NCI-H2107 (cell line): ENCODE measurements around the gene RAD51.
A peak's percentile ranks its signal among the peaks of the same experiment; 100 is the strongest.

ENCODE experiments used
- DNase-seq: peaks from one replicate; lab custom pipeline; 2025; lab: John Stamatoyannopoulos, UW

RAD51 gene

DNA sequence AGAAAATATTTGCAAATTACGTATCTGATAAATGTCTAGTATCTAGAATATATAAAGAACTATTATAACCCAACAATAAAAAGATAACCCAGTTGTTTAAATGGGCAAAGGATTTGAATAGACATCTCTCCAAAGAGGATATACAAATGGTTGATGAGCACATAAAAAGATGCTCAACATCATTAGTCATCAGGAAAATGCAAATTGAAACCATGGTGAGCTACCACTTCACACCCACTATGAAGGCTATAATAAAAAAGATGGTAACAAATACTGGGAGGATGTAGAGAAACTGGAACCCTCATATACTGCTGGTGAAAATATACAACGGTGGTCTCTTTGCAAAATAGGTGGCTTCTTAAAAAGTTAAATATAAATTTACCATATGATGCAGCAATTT is 28.0 kb downstream of the RAD51 start:
- DNase-seq, result no peak

DNA sequence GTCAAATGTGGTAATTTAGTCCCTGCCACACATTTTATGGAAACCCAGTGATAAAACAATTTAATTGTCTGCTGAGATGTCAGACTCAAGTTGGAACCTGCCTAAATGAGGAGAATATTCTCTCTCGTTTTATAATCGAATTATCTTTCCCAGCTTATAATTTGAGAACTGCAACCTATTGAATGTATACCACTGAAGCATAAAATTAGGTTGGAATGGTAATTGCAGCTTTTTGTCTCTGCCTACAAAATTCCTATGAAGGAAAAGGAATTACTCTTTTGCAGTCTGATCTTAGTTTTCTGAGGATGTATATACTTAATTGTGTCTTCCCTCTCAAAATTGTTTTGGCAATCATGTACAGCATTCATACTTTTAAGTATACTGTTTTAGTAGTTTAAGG is 28.9 kb downstream of the RAD51 start:
- no peak for DNase-seq

GRCh38 chr15:40731034-40731433 is 36.1 kb downstream of the RAD51 start:
- DNase-seq, result no peak

GRCh38 chr15:40736575-40736974 is 41.6 kb downstream of the RAD51 start:
- no peak for DNase-seq

DNA sequence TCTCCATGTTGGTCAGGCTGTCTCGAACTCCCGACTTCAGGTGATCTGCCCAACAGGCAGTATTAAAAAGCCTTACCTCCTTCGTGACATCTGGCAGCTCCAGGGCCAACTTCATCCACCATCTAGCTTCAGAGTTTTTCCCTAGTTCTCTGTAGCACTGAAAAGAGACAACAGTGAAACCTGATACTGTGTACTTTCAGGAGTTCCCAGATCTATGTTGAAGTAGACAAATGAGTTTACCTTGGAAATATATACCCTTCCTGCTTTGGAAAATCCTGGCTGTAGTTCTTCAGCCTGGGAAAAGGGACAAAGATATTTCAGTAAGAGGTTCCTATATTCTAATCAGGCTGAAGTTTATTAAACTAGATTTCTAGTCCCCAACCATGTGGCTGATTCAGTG is 42.1 kb downstream of the RAD51 start:
- no peak for DNase-seq

- no peak for DNase-seq
Measured at GRCh38 chr15:40739047-40739446, 44.1 kb downstream of the RAD51 start.

DNA sequence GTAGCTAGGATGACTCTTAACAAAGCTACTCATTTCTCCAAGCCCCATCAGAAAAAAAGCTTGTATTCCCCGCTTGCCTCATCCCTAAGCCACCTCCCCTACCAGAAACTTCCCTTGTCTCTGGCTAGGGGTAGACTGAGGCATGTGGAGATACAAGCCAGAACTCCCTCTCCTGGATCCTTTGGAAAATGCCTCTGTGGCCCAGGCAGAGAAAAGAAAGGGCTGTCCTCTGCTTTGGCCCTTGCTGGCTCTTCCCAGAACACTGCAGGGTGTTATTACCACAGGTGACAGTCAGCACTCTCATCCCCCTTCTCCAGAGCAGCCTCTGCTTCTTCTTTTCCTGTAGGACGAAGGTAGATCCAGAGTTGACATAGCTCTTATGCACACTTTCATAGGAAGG is 44.9 kb downstream of the RAD51 start:
- DNase-seq, result no peak

DNA sequence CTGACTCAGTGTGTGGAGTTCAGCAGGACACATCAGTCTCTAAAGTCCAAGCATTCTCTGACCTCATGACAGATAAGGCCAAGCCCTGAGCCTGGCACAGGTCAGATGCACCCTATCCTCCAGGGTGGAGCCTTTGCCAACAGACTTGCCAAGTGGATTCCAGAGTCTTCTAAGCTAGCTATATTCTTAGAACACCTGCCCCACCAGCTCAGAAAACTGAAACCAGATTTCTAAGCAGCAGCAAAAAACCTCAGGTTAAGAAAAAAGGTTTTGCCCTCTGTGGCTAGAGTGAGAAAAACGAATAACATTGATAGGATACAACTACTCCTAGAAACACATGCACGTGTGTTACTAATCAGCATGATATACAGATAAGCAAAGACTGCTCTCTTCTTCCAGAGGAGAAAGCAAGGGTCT is 48.5 kb downstream of the RAD51 start:
- DNase-seq, result no peak

DNA sequence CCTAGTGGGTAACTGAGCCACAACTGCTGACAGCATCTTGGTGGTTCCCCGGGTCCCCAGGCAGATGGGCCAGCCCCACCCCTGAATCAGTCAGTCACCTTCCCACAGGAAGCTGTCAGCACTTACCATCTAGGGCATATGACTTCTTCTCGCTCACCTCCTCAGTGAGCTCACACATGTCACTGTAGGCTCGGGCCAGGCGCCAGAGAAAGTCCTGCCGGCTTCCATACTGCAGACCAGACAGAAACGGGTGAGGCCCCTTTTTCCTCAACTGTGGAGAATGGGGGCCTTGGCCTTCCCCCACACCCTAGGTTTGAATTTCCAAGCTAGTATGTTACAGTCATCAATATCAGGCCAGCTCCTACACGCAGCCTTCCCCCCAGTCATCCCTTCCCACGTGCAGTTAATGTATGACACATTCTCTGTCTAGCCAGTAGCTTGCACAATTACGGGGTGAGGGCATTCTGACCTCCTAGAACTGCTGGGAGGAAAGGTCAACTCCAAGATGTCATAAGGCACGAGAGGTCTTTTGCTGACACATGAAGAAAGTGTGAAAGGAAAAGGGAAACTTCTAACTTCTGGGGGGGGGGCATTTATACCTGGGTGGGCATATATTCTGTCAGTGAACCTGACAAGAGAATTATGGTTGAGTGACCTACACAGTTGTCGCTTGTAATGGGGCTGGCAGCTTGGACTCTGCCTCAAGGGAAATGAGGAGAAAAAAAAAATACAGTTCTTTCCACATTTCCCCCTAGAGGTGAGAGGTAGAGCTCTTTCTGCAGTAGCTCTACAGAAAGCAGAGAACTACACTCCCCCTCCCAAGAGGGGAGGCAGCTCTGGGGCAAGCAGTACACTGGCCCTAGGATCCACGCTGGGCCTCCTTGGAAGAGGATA is 49.2 kb downstream of the RAD51 start:
- DNase-seq, result no peak

GRCh38 chr15:40744815-40745152 is 49.8 kb downstream of the RAD51 start:
- no peak for DNase-seq

GRCh38 chr15:40746916-40747418 is 52.0 kb downstream of the RAD51 start:
- no peak for DNase-seq

DNA sequence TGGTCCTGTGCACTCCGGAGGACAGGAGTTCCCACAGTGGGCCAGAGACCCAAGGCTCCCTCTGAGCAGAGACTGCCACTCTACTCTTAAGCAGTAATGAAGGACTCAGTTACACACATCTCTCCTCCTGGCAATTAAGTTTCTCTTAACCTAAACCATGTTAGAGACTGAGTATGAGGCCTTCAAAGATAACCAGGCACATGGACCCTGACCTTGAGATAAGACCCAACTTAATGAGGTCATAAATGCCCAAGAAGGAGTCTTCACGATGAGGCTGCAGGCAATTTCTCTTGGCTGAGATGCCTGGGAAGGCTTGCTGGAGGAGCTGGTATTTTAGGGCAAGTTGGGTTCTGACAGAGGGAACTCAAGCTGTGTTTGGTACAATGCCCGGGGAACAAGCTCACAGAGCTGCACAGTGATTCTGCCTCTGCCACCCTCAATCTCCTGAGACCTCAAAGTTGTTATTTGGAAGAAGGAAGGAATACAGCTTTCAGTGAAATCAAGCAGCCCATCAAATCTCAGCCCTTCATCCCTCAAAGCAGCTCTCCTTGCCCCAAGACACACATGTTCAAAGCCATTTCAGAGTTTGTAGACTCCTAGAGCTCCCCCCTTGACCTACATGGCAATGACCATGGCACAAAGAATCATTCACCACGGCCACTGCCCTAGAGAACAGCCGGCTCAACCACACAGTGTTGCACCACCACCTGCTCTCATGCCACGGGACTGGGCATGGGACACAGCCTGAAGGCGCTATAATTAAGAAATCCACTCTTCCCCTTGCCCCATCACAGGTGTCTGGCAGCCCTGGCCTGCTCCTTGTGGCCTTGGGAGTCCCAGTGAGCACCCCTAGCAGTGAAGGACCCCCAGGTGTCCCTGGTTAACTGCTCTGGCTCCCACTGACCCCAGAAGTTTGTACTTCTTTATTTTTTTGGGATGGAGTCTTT is 53.0 kb downstream of the RAD51 start:
- no peak for DNase-seq

DNA sequence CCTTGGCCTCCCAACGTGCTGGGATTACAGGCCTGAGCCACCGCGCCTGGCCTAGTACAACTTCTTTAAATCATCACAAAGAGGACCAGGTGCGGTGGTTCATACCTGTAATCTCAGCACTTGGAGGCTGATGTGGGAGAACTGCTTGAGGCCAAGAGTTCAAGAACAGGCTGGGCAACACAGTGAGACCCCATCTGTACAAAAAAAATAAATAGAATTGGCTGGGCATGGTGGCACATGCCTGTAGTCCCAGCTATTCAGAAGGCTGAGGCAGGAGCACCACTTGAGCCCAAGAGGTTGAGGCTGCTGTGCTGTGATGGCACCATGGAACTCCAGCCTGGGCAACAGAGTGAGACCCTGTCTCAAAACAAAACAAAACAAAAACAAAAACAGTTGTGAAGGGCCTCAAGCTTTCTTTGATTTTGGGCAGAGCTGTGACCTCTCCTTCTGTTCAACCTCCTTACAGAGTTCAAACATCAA is 54.2 kb downstream of the RAD51 start:
- no peak for DNase-seq

DNA sequence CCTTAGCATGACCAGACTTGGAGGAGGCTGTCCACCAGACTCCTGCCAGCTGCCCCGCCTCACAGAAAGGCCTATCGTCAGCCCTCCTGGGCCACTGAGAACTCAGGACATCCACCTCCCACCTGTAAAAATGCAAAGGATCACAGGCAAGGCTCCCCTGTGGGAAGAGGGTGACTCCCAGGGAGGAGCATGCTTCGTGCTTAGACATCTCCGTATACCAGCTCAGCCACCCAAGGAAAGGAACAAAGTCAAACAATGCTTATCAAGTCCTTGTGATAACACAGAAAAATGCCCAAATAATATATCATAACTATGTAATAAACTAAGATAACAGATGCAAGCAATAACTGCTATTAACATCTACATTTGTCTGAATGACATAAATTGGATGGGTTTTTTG is 55.9 kb downstream of the RAD51 start:
- DNase-seq, result no peak

DNA sequence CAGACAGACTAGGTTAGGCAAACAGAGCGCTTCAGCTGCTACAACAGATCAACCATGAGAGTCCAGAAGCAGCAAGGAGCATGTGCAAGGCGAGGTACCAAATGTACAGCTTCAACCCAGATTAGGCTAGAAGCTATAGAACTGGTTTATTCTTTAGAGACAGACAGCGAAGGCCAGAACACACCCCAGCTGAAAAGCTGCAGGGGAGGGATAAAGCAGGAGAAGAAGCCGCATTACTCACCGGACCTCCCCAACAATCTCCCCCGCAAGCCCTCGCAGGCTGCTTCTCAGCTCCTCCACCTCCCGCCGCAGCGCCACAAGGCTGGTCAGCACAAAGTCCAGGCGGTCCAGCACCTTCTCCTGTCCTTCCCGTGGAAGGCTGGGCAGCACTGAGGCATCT is 56.8 kb downstream of the RAD51 start:
- no peak for DNase-seq

DNA sequence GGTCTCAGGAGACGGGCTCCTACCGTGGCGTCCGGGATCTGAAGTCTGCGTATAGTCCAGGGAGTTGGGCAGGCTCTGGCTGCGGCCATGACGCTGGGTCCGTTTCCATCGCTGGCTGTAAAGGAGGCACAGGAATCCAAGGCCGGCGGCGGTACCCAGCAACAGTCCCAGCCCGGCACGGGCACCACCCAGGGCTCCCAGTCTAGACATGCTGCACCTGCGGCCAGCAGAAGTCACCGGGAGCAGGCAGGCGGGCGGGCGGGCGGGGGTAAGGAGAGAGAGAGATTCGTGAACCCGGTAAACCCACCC is 59.6 kb downstream of the RAD51 start:
- no peak for DNase-seq

DNA sequence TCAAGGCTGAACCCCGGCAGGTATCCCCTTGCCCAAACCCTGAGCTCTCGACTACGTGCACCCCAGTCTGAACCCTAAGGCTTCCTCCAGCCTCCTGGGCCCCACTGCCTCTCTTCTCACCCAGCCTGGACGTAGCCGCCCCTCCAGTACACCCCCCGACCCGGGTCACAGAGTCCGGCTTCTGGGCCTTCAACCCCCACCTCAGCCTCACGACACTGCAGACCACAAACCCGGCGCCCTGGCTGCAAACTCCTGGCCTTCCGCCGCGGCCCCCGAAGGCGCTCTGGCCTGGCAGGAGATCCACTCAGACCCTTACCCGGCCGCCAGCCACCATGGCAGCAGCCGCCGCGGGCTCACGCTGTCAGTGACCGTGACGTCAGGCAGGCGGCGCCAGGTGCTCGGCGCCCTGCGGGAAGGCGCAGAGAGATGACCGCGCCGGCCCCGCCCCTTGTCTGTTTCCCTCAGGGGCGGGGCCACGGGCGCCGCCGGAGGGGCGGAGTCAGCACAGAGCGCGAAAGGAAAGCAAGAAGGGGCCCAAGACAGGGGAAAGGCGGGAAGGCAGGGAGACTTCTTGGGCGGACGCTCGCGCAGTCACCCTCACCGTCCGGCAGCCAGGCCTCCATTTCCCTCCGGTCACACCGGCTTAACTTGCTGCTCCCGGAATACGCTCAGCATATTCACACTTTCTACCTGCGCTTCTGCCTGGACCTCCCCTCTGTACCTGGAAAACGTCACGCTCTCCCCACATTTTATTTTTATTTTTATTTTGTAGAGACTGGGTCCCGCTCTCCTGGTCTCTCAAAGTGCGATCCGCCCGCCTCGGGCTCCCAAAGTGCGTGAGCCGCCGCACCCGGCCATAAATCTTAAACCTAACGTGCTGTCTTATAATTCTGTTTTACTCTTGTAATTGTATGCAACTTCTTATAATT is 60.2 kb downstream of the RAD51 start, which contains the start of gene RMDN3:
Gene RMDN3, minus strand, starts transcription at position 372 of the 929 bp plus-strand sequence. CDS start 471 bp downstream, outside the sequence.
- peak; percentile 85 for DNase-seq

GRCh38 chr15:40755812-40756208 is 60.8 kb downstream of the RAD51 start:
- no peak for DNase-seq

- no peak for DNase-seq
Measured at GRCh38 chr15:40756938-40757337, 62.0 kb downstream of the RAD51 start.

DNA sequence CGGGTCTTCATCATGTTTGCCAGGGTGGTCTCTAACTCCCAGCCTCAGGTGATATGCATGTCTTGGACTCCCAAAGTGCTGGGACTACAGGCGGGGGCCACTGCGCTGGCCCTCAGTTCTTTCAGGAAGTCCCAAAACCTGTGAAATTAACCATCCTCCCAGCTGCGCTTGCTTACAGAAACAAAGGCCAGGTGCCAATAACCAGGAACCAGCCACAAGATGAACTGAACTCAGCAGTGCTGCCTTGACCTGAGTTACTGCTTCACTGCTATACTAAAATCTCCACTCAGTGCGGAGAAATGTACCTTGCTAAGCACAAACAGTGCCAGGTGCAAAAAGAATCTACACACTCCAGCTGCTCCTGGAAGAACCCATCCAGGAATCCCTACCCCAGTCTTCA is 65.0 kb downstream of the RAD51 start:
- no peak for DNase-seq

DNA sequence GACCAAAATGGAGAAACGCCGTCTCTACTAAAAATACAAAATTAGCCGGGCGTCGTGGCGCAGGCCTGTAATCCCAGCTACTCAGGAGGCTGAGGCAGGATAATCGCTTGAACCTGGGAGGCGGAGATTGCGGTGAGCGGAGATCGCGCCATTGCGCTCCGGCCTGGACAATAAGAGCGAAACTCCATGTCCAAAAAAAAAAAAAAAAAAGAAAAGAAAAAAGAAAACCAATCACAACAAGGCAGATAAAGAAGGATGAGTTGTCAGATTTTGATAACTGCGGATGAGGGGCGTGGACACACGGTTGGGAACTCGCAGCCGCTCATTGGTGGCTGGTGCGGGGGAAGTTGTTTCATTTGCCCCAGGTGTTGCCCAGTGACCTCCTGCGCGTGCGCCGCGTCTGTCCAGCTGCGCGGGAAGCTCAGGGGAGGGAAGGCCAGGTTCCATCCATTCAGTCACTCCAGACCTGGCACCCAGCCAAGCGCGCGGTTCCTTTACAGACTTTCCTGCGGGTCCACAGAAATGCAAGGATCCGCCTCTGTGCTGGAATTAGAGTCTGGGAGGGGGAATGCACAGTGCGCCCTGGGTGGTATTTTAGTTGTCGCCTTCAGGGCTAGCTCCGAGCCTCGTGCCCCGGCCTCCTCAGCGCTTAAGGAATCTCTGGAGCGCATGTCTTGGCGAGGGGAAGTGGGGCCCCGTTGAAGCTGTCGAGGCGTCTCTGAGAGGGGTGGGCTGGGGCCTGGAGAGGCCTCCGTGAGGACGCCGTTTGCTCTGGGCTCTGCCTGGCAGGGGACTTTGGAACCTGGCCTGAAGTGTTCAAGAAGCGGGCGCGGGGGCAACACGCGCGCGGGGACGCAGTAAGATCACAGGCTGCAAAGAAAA is 68.2 kb downstream of the RAD51 start:
- DNase-seq, result peak; percentile 12
